ENCODE results near the gene ARHGEF11. TPM values are rescaled to one million over a fixed set of nuclear protein-coding genes. Genes with fewer than 3 reads are reported as not detected.

Gene ARHGEF11
- total RNA-seq, 1 experiment from 2014 or later: 16.3 TPM

- DNase-seq (ENCODE audit: low read depth): no peak
Measured at GRCh38 chr1:156999596-157000320, 45.8 kb downstream of the ARHGEF11 start.

GRCh38 chr1:156998840-156999500 lies 46.6 kb downstream of the ARHGEF11 start:
- no peak for DNase-seq (ENCODE audit: low read depth)

- DNase-seq (ENCODE audit: low read depth): no peak
Measured at GRCh38 chr1:156998301-156998700, 47.2 kb downstream of the ARHGEF11 start.

- DNase-seq (ENCODE audit: low read depth): no peak
Measured at GRCh38 chr1:156995412-156995811, 50.1 kb downstream of the ARHGEF11 start.

- DNase-seq (ENCODE audit: low read depth): no peak
Measured at GRCh38 chr1:156994277-156994676, 51.3 kb downstream of the ARHGEF11 start.

- DNase-seq (ENCODE audit: low read depth): no peak
Measured at GRCh38 chr1:156993426-156994147, 52.0 kb downstream of the ARHGEF11 start.

GRCh38 chr1:156992215-156992614 lies 53.3 kb downstream of the ARHGEF11 start:
- no peak for DNase-seq (ENCODE audit: low read depth)

- DNase-seq (ENCODE audit: low read depth): no peak
Measured at GRCh38 chr1:156987715-156988114, 57.8 kb downstream of the ARHGEF11 start.

- no peak for DNase-seq (ENCODE audit: low read depth)
Measured at GRCh38 chr1:156980551-156980950, 65.0 kb downstream of the ARHGEF11 start.

- DNase-seq (ENCODE audit: low read depth): no peak
Measured at GRCh38 chr1:156975084-156975483, 70.5 kb downstream of the ARHGEF11 start.

GRCh38 chr1:156973417-156973816 lies 72.1 kb downstream of the ARHGEF11 start:
- DNase-seq (ENCODE audit: low read depth): no peak

GRCh38 chr1:156970017-156970416 lies 75.5 kb downstream of the ARHGEF11 start:
- DNase-seq (ENCODE audit: low read depth): no peak

GRCh38 chr1:156969496-156969895 lies 76.0 kb downstream of the ARHGEF11 start:
- no peak for DNase-seq (ENCODE audit: low read depth)

GRCh38 chr1:156964441-156964840 lies 81.1 kb downstream of the ARHGEF11 start:
- DNase-seq (ENCODE audit: low read depth): no peak

GRCh38 chr1:156963621-156964020 lies 81.9 kb downstream of the ARHGEF11 start:
- DNase-seq (ENCODE audit: low read depth): no peak

GRCh38 chr1:156961709-156962108 lies 83.8 kb downstream of the ARHGEF11 start:
- DNase-seq (ENCODE audit: low read depth): no peak

GRCh38 chr1:156959925-156960324 lies 85.6 kb downstream of the ARHGEF11 start:
- no peak for DNase-seq (ENCODE audit: low read depth)

- DNase-seq (ENCODE audit: low read depth): no peak
Measured at GRCh38 chr1:156959414-156959813, 86.1 kb downstream of the ARHGEF11 start.

GRCh38 chr1:156958247-156958714 lies 87.3 kb downstream of the ARHGEF11 start:
- DNase-seq (ENCODE audit: low read depth): no peak

GRCh38 chr1:156957634-156958033 lies 87.9 kb downstream of the ARHGEF11 start:
- no peak for DNase-seq (ENCODE audit: low read depth)

- DNase-seq (ENCODE audit: low read depth): no peak
Measured at GRCh38 chr1:156956333-156956732, 89.2 kb downstream of the ARHGEF11 start.

GRCh38 chr1:156953571-156953970 lies 92.0 kb downstream of the ARHGEF11 start:
- no peak for DNase-seq (ENCODE audit: low read depth)

GRCh38 chr1:156951371-156951770 lies 94.2 kb downstream of the ARHGEF11 start:
- DNase-seq (ENCODE audit: low read depth): no peak
